CD4-positive, alpha-beta T cell treated with Interleukin-2 at 100 ng/mL for 4 hours (primary cell): ENCODE data around the gene FHL1.
A peak's percentile ranks its signal among the peaks of the same experiment; 100 is the strongest.

Source experiments
- DNase-seq: peaks from one replicate; pipeline ENCODE4 v3.0.0-alpha.2; 2020; ENCODE audit warnings: low spot score

FHL1 gene

GRCh38 chrX:136185401-136186022, 38.2 kb downstream of the FHL1 start:
- peak; percentile 1 for DNase-seq

GRCh38 chrX:136186023-136186413, 38.7 kb downstream of the FHL1 start:
- no peak for DNase-seq

- no peak for DNase-seq
These were observed 41.9 kb downstream of the FHL1 start for GRCh38 chrX:136189222-136189621.

- no peak for DNase-seq
These were observed 42.8 kb downstream of the FHL1 start for GRCh38 chrX:136190038-136190713.

- no peak for DNase-seq
These were observed 43.8 kb downstream of the FHL1 start for GRCh38 chrX:136191171-136191570.

- peak; percentile 8 for DNase-seq
These were observed 44.8 kb downstream of the FHL1 start for GRCh38 chrX:136192135-136192534.

GRCh38 chrX:136192839-136193414, 45.6 kb downstream of the FHL1 start:
- DNase-seq: no peak

- peak; percentile 42 for DNase-seq
These were observed 46.4 kb downstream of the FHL1 start for GRCh38 chrX:136193771-136194170.

GRCh38 chrX:136194536-136194935, 47.2 kb downstream of the FHL1 start:
- DNase-seq: no peak

GRCh38 chrX:136195247-136195646, 47.9 kb downstream of the FHL1 start:
- no peak for DNase-seq

- no peak for DNase-seq
These were observed 49.4 kb downstream of the FHL1 start for GRCh38 chrX:136196691-136197155.

- no peak for DNase-seq
These were observed 50.7 kb downstream of the FHL1 start for GRCh38 chrX:136198010-136198409.

- no peak for DNase-seq
These were observed 51.4 kb downstream of the FHL1 start for GRCh38 chrX:136198678-136199243.

- no peak for DNase-seq
These were observed 52.0 kb downstream of the FHL1 start for GRCh38 chrX:136199365-136199764.

GRCh38 chrX:136200466-136200865, 53.1 kb downstream of the FHL1 start:
- DNase-seq: peak; percentile 24

- DNase-seq: no peak
These were observed 54.3 kb downstream of the FHL1 start for GRCh38 chrX:136201601-136202000.

- no peak for DNase-seq
These were observed 55.6 kb downstream of the FHL1 start for GRCh38 chrX:136202889-136203288.

GRCh38 chrX:136203438-136203837, 56.1 kb downstream of the FHL1 start:
- DNase-seq: peak; percentile 44

GRCh38 chrX:136203951-136204350, 56.6 kb downstream of the FHL1 start:
- DNase-seq: no peak

GRCh38 chrX:136204571-136204970, 57.2 kb downstream of the FHL1 start:
- peak; percentile 80 for DNase-seq

GRCh38 chrX:136205882-136206380, 58.6 kb downstream of the FHL1 start:
- DNase-seq: no peak

- DNase-seq: no peak
These were observed 59.6 kb downstream of the FHL1 start for GRCh38 chrX:136206916-136207315.

- no peak for DNase-seq
These were observed 60.2 kb downstream of the FHL1 start for GRCh38 chrX:136207546-136207945.
